GM12873 (cell line): ENCODE data around the gene LRCH1.

Source experiments
- TF ChIP-seq, protein P1 (sequence below): IDR thresholded peaks from 2 replicates; pipeline ENCODE4 v1.5.1; 2012; ENCODE audit warnings: low read depth, mild to moderate bottlenecking, moderate library complexity, low read length, control low read depth; ENCODE audit not compliant: insufficient read depth; ENCODE audit errors: missing control alignments

The LRCH1 gene

DNA sequence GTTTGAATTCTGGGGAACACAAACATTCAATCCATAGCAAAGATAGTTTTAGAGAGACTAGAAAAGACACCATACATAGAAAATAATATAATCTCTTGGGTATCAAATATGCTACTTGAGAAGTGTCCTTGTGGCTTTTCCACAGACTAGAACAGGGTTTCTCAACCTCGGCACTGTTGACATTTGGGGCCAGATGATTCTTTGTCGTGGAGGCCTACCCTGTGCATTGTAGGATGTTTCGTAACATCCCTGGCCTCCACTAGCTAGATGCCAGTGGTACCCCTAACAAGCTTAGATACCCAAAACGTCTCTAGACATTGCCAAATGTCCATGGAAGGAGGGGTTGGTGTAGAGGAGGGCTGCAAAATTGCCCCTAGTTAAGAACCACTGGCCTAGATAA lies 246.2 kb downstream of the LRCH1 start:
- TF ChIP-seq, protein P1, sequence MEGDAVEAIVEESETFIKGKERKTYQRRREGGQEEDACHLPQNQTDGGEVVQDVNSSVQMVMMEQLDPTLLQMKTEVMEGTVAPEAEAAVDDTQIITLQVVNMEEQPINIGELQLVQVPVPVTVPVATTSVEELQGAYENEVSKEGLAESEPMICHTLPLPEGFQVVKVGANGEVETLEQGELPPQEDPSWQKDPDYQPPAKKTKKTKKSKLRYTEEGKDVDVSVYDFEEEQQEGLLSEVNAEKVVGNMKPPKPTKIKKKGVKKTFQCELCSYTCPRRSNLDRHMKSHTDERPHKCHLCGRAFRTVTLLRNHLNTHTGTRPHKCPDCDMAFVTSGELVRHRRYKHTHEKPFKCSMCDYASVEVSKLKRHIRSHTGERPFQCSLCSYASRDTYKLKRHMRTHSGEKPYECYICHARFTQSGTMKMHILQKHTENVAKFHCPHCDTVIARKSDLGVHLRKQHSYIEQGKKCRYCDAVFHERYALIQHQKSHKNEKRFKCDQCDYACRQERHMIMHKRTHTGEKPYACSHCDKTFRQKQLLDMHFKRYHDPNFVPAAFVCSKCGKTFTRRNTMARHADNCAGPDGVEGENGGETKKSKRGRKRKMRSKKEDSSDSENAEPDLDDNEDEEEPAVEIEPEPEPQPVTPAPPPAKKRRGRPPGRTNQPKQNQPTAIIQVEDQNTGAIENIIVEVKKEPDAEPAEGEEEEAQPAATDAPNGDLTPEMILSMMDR = no peak

DNA sequence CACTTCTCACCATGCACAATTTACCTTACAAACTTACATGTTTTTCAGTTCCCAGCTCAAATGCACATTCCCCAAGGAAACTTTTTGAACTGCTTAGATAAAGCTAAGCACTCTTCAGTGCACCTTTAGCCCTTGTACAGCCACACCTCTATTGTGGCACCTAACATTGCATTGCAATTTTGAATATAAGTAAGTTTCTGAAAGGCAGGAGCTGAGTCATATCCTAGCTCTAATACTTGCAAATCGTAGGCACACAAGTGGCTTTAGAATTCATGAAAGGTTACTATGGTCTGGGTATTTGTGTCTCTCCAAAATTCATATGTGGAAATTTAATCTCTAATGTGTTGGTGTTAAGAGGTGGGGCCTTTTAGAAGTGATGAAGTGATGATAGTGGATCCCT lies 248.9 kb downstream of the LRCH1 start:
- TF ChIP-seq, protein P1 = no peak
